HEK293 (cell line): Measurements from ENCODE around the gene UBE2G1.

Experiments used
- KLF16 ChIP-seq: fragments of 450-650 bp; formaldehyde crosslinking; IDR thresholded peaks from 2 replicates; pipeline ENCODE4 v1.5.1; 2017; ENCODE audit warnings: missing biosample characterization, missing genetic modification characterization
- SP2 ChIP-seq: fragments of 450-650 bp; formaldehyde crosslinking; IDR thresholded peaks from 2 replicates; pipeline ENCODE4 v1.5.1; 2016; ENCODE audit warnings: missing biosample characterization, missing genetic modification characterization
- YY1 ChIP-seq: fragments of 450-650 bp; formaldehyde crosslinking; IDR thresholded peaks from 2 replicates; pipeline ENCODE4 v1.5.1; 2018; ENCODE audit warnings: missing biosample characterization, missing genetic modification characterization
- ZNF114 ChIP-seq: fragments of 450-650 bp; formaldehyde crosslinking; IDR thresholded peaks from 2 replicates; pipeline ENCODE4 v1.5.0; 2017; ENCODE audit warnings: missing biosample characterization, missing genetic modification characterization
- ZNF121 ChIP-seq: fragments of 450-650 bp; formaldehyde crosslinking; IDR thresholded peaks from 2 replicates; pipeline ENCODE4 v1.5.1; 2016; ENCODE audit warnings: missing biosample characterization, missing genetic modification characterization
- ZNF184 ChIP-seq: fragments of 450-650 bp; IDR thresholded peaks from 2 replicates; pipeline ENCODE4 v1.5.1; 2018; ENCODE audit warnings: missing biosample characterization, mild to moderate bottlenecking, missing genetic modification characterization
- ZNF2 ChIP-seq: fragments of 450-650 bp; formaldehyde crosslinking; IDR thresholded peaks from 2 replicates; pipeline ENCODE4 v1.5.1; 2016; ENCODE audit warnings: missing biosample characterization, missing genetic modification characterization
- ZNF324 ChIP-seq: fragments of 450-650 bp; formaldehyde crosslinking; IDR thresholded peaks from 2 replicates; pipeline ENCODE4 v1.5.1; 2016; ENCODE audit warnings: missing biosample characterization, missing genetic modification characterization
- ZNF350 ChIP-seq: fragments of 450-650 bp; formaldehyde crosslinking; IDR thresholded peaks from 2 replicates; pipeline ENCODE4 v1.5.0; 2017; ENCODE audit warnings: missing biosample characterization, mild to moderate bottlenecking, missing genetic modification characterization
- ZNF792 ChIP-seq: fragments of 450-650 bp; formaldehyde crosslinking; IDR thresholded peaks from 2 replicates; pipeline ENCODE4 v1.5.1; 2016; ENCODE audit warnings: missing biosample characterization, missing genetic modification characterization
- ZSCAN30 ChIP-seq: fragments of 450-650 bp; IDR thresholded peaks from 2 replicates; pipeline ENCODE4 v1.5.1; 2018; ENCODE audit warnings: missing biosample characterization, mild to moderate bottlenecking, missing genetic modification characterization, moderate library complexity
- TF ChIP-seq, protein P1 (sequence below): fragments of 450-650 bp; formaldehyde crosslinking; conservative IDR thresholded peaks from 2 replicates; pipeline ENCODE4 v1.5.1; 2016; ENCODE audit warnings: low read depth, missing biosample characterization, missing genetic modification characterization
- TF ChIP-seq, protein P2 (sequence below): fragments of 450-650 bp; formaldehyde crosslinking; IDR thresholded peaks from 2 replicates; pipeline ENCODE4 v1.5.1; 2017; ENCODE audit warnings: missing biosample characterization, missing genetic modification characterization
- TF ChIP-seq, protein P3 (sequence below): fragments of 450-650 bp; formaldehyde crosslinking; IDR thresholded peaks from 2 replicates; pipeline ENCODE4 v1.5.1; 2016; ENCODE audit warnings: missing biosample characterization, missing genetic modification characterization
- TF ChIP-seq, protein P4 (sequence below): fragments of 450-650 bp; formaldehyde crosslinking; optimal IDR thresholded peaks from 2 replicates; pipeline ENCODE3; 2016; ENCODE audit warnings: missing biosample characterization, mild to moderate bottlenecking, missing genetic modification characterization
- TF ChIP-seq, protein P5 (sequence below): fragments of 450-650 bp; formaldehyde crosslinking; IDR thresholded peaks from 2 replicates; pipeline ENCODE4 v1.5.1; 2016; ENCODE audit warnings: missing biosample characterization, missing genetic modification characterization, borderline replicate concordance

UBE2G1 gene

DNA sequence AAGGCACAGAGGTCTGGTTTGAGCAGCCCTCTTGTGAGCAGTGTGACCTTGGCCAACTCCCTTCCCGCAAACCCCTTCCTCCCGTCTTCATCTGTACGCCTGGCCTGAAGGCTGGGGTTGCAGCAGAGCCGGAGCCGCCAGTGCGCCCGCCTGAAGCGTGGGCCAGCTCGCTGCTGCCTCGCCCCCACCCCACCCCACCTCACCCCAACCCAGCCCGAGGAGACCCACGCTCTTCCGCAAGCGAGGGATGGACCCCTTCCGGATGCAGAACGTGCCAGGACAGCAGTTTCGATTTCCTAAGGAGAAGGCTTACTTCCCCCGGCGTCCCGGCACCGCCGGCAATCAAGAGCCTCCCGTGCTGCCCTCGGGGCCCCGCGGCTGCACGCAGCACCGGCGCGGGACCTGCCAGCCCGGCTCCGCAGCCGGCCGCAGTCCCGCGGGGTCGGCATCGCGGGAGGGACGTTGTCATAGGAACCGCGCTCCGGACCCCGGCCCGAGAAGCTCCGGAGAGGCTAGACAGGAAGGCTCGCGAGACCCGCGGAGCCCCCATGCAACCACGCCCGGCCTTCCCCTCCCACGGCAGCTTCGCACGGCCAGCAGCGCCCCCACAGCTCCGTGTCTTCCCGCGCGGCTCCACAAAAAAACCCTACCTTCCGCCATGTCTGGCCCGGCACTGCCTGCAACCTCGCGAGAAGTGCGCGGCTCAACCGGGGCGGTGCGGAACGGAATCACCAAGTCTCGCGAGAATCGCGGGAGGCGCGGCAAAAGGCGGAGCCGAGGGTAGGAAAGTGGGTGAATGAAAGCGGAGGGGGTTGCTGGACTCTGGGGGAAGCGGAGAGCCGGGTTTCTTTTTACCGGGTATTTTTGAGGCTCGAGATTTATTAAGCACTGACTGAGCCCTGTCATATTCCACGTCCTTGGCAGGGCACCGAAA is 102.9 kb downstream of the UBE2G1 start, which contains the start of gene ANKFY1 (continued):
- TF ChIP-seq ZNF350 (tag by site-specific recombination) = no peak
- TF ChIP-seq ZNF114 (tag by site-specific recombination) = no peak
- TF ChIP-seq, protein P1, sequence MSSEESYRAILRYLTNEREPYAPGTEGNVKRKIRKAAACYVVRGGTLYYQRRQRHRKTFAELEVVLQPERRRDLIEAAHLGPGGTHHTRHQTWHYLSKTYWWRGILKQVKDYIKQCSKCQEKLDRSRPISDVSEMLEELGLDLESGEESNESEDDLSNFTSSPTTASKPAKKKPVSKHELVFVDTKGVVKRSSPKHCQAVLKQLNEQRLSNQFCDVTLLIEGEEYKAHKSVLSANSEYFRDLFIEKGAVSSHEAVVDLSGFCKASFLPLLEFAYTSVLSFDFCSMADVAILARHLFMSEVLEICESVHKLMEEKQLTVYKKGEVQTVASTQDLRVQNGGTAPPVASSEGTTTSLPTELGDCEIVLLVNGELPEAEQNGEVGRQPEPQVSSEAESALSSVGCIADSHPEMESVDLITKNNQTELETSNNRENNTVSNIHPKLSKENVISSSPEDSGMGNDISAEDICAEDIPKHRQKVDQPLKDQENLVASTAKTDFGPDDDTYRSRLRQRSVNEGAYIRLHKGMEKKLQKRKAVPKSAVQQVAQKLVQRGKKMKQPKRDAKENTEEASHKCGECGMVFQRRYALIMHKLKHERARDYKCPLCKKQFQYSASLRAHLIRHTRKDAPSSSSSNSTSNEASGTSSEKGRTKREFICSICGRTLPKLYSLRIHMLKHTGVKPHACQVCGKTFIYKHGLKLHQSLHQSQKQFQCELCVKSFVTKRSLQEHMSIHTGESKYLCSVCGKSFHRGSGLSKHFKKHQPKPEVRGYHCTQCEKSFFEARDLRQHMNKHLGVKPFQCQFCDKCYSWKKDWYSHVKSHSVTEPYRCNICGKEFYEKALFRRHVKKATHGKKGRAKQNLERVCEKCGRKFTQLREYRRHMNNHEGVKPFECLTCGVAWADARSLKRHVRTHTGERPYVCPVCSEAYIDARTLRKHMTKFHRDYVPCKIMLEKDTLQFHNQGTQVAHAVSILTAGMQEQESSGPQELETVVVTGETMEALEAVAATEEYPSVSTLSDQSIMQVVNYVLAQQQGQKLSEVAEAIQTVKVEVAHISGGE (tag by site-specific recombination) = 0 out of 2 replicates have a peak, but pooled peaks have one; percentile 32
- TF ChIP-seq SP2 (tag by site-specific recombination) = peak; percentile 74
- TF ChIP-seq YY1 (tag by site-specific recombination) = peak; percentile 93
- no peak for TF ChIP-seq ZNF184 (tag by site-specific recombination)
- TF ChIP-seq, protein P2, sequence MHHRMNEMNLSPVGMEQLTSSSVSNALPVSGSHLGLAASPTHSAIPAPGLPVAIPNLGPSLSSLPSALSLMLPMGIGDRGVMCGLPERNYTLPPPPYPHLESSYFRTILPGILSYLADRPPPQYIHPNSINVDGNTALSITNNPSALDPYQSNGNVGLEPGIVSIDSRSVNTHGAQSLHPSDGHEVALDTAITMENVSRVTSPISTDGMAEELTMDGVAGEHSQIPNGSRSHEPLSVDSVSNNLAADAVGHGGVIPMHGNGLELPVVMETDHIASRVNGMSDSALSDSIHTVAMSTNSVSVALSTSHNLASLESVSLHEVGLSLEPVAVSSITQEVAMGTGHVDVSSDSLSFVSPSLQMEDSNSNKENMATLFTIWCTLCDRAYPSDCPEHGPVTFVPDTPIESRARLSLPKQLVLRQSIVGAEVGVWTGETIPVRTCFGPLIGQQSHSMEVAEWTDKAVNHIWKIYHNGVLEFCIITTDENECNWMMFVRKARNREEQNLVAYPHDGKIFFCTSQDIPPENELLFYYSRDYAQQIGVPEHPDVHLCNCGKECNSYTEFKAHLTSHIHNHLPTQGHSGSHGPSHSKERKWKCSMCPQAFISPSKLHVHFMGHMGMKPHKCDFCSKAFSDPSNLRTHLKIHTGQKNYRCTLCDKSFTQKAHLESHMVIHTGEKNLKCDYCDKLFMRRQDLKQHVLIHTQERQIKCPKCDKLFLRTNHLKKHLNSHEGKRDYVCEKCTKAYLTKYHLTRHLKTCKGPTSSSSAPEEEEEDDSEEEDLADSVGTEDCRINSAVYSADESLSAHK = no peak
- peak; percentile 67; the same call in 1 of the 2 replicates for TF ChIP-seq ZSCAN30 (tag by site-specific recombination)
- TF ChIP-seq ZNF324 (tag by site-specific recombination) = 0 out of 2 replicates have a peak, but pooled peaks have one; percentile 44
- TF ChIP-seq, protein P3, sequence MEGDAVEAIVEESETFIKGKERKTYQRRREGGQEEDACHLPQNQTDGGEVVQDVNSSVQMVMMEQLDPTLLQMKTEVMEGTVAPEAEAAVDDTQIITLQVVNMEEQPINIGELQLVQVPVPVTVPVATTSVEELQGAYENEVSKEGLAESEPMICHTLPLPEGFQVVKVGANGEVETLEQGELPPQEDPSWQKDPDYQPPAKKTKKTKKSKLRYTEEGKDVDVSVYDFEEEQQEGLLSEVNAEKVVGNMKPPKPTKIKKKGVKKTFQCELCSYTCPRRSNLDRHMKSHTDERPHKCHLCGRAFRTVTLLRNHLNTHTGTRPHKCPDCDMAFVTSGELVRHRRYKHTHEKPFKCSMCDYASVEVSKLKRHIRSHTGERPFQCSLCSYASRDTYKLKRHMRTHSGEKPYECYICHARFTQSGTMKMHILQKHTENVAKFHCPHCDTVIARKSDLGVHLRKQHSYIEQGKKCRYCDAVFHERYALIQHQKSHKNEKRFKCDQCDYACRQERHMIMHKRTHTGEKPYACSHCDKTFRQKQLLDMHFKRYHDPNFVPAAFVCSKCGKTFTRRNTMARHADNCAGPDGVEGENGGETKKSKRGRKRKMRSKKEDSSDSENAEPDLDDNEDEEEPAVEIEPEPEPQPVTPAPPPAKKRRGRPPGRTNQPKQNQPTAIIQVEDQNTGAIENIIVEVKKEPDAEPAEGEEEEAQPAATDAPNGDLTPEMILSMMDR (tag by site-specific recombination) = peak; percentile 96
- TF ChIP-seq, protein P4, sequence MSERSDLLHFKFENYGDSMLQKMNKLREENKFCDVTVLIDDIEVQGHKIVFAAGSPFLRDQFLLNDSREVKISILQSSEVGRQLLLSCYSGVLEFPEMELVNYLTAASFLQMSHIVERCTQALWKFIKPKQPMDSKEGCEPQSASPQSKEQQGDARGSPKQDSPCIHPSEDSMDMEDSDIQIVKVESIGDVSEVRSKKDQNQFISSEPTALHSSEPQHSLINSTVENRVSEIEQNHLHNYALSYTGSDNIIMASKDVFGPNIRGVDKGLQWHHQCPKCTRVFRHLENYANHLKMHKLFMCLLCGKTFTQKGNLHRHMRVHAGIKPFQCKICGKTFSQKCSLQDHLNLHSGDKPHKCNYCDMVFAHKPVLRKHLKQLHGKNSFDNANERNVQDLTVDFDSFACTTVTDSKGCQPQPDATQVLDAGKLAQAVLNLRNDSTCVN = peak; percentile 80
- TF ChIP-seq, protein P5, sequence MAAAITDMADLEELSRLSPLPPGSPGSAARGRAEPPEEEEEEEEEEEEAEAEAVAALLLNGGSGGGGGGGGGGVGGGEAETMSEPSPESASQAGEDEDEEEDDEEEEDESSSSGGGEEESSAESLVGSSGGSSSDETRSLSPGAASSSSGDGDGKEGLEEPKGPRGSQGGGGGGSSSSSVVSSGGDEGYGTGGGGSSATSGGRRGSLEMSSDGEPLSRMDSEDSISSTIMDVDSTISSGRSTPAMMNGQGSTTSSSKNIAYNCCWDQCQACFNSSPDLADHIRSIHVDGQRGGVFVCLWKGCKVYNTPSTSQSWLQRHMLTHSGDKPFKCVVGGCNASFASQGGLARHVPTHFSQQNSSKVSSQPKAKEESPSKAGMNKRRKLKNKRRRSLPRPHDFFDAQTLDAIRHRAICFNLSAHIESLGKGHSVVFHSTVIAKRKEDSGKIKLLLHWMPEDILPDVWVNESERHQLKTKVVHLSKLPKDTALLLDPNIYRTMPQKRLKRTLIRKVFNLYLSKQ (tag by site-specific recombination) = no peak
- TF ChIP-seq ZNF2 (tag by site-specific recombination) = 0 out of 2 replicates have a peak, but pooled peaks have one; percentile 48
- no peak for TF ChIP-seq ZNF792
- TF ChIP-seq ZNF121 (tag by site-specific recombination) = no peak
- TF ChIP-seq KLF16 (tag by site-specific recombination) = peak; percentile 99
